ENCODE measurements around the gene MED13L.

DNA sequence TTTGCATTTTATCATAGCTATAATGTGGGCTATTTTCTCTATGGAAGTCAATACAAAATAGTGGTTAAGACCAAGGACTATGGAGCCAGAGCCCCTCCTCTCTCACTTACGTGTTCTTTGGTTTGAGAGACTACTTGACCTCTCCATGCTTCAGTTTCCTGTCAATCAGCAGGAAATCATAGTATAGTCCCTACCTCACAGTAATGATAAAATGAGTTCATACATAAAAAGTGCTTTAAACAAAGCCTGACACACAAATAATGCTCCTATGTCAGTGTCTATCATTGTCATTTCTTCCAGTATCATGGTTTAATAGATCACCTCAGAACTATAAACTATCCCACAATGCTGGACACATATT, 90.4 kb downstream of the MED13L start:
- TF ChIP-seq EZH2phosphoT487 (IDR thresholded peaks at IDR 0.05; ENCODE audit: insufficient read depth, low read depth) (no peak), EZH2 (IDR thresholded peaks at IDR 0.05; ENCODE audit: insufficient read depth, poor library complexity, severe bottlenecking) (no peak)
